Spleen (tissue), 7 donors: Measurements from ENCODE around the gene GYG1.

Source experiments
- POLR2AphosphoS5 ChIP-seq, 3 donors: sonication (generic); formaldehyde crosslinking; IDR thresholded peaks; one replicate each; pipeline ENCODE4 v1.5.1; 2017; ENCODE audit warnings: antibody characterized with exemption in 3 of 3
- TF ChIP-seq, protein P1 (sequence below), 11 experiments: fragments of 200-600 bp in 7 of 11; fragments of 450-650 bp in 4 of 11; sonication (generic) in 4 of 11; IDR thresholded peaks in 8 of 11; conservative IDR thresholded peaks in 3 of 11; 1 replicate in 7 of 11; 2 replicates in 4 of 11; pipeline versions ENCODE4 v1.4.0 to v1.8.0; 2016 to 2021; ENCODE audit warnings: antibody characterized with exemption in 11 of 11, inconsistent platforms in 4 of 11, mild to moderate bottlenecking in 1 of 11
- donor health status: DM: no; HTN: no; CAD: no; lungs with moderate emphysema.
- donor health status: DM: no; HTN: no; CAD: no.
- donor health status: DM: no; HTN: no; CAD: no.

DNA sequence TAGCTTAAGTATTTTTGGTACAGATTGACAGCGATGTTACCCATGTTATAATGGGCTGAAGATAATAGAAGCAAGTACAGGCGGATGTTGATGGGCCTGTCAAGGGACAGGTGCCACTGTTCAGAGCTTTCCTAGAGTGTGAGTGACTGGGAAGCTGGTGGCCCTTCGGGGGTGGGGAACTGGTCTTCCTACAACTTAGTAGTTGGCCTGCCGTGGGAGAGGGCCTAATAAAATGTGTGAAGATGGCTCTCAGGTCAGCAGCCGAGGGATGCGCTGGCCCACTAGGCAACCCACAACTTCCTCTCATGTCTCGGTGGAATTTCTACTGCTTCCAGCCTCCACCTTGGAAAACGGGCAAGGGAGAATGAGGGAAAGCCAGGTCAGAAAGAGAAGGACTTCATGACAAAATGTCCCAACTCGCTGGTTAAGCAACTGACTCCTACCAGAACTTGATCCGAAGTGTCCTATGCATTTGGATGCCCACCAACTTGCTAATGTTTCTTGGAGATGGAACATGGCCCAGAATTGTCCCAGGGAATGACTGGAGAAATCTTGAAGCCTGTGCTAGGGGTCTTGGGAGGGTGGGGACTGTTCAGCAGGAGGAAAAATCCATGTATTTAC, 1.4 kb downstream of the GYG1 start:
- TF ChIP-seq, protein P1, sequence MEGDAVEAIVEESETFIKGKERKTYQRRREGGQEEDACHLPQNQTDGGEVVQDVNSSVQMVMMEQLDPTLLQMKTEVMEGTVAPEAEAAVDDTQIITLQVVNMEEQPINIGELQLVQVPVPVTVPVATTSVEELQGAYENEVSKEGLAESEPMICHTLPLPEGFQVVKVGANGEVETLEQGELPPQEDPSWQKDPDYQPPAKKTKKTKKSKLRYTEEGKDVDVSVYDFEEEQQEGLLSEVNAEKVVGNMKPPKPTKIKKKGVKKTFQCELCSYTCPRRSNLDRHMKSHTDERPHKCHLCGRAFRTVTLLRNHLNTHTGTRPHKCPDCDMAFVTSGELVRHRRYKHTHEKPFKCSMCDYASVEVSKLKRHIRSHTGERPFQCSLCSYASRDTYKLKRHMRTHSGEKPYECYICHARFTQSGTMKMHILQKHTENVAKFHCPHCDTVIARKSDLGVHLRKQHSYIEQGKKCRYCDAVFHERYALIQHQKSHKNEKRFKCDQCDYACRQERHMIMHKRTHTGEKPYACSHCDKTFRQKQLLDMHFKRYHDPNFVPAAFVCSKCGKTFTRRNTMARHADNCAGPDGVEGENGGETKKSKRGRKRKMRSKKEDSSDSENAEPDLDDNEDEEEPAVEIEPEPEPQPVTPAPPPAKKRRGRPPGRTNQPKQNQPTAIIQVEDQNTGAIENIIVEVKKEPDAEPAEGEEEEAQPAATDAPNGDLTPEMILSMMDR (IDR thresholded peaks at IDR 0.05 in 8 of 11, conservative IDR thresholded peaks at IDR 0.05 in 3 of 11) = no peak
- no peak for TF ChIP-seq POLR2AphosphoS5 (IDR thresholded peaks at IDR 0.05)
